Fibroblast of lung (primary cell): ENCODE data around the gene BBS9. TPM values are rescaled to one million over a fixed set of nuclear protein-coding genes. Genes with fewer than 3 reads are reported as not detected.

Experiments used
- DNase-seq, 2 donors: peaks; one replicate each; pipeline versions ENCODE4 v3.0.0 to v3.0.0-alpha.2; 2010; ENCODE audit warnings: low read depth in 2 of 2
- H2AFZ ChIP-seq: 2 replicates; pipeline ENCODE4 v1.5.1; 2012; ENCODE audit warnings: low read length, control low read depth, inconsistent platforms
- H3K27ac ChIP-seq: 2 replicates; pipeline ENCODE4 v1.5.1; 2011; ENCODE audit warnings: low read length, control low read depth; ENCODE audit not compliant: insufficient read depth
- H3K27me3 ChIP-seq: 2 replicates; pipeline ENCODE4 v1.5.1; 2011; ENCODE audit warnings: mild to moderate bottlenecking, low read length; ENCODE audit not compliant: control insufficient read depth, insufficient read depth
- H3K36me3 ChIP-seq: 2 replicates; pipeline ENCODE4 v1.5.1; 2011; ENCODE audit warnings: low read length; ENCODE audit not compliant: control insufficient read depth, insufficient read depth
- H3K4me1 ChIP-seq: 2 replicates; pipeline ENCODE4 v1.5.1; 2011; ENCODE audit warnings: low read length; ENCODE audit not compliant: control insufficient read depth, insufficient read depth; ENCODE audit errors: extremely low read depth
- H3K4me2 ChIP-seq: 2 replicates; pipeline ENCODE4 v1.5.1; 2011; ENCODE audit warnings: low read length, control low read depth; ENCODE audit not compliant: insufficient read depth; ENCODE audit errors: extremely low read depth
- H3K4me3 ChIP-seq, 4 experiments: fragments of 200-600 bp in 1 of 4; sonication (generic) in 1 of 4; replicated peaks in 1 of 4; 2 replicates each; pipeline ENCODE4 v1.5.1; 2011 to 2016; ENCODE audit warnings: low read length in 4 of 4, low read depth in 3 of 4, mild to moderate bottlenecking in 3 of 4, control low read depth in 2 of 4, inconsistent platforms in 1 of 4, mixed read lengths in 1 of 4; ENCODE audit not compliant: insufficient read depth in 1 of 4; ENCODE audit errors: control extremely low read depth in 1 of 4
- H3K79me2 ChIP-seq: 2 replicates; pipeline ENCODE4 v1.5.1; 2012; ENCODE audit warnings: mild to moderate bottlenecking, low read length, inconsistent platforms; ENCODE audit not compliant: control insufficient read depth, insufficient read depth
- H3K9ac ChIP-seq: 2 replicates; pipeline ENCODE4 v1.5.1; 2011; ENCODE audit warnings: mild to moderate bottlenecking, low read length, control low read depth; ENCODE audit not compliant: insufficient read depth
- H3K9me3 ChIP-seq: 2 replicates; pipeline ENCODE4 v1.5.1; 2012; ENCODE audit warnings: low read depth, low read length; ENCODE audit not compliant: control insufficient read depth, insufficient read depth
- H4K20me1 ChIP-seq: 2 replicates; pipeline ENCODE4 v1.5.1; 2011; ENCODE audit warnings: low read length; ENCODE audit not compliant: control insufficient read depth, insufficient read depth; ENCODE audit errors: extremely low read depth
- CTCF ChIP-seq, 2 donors: IDR thresholded peaks in 1 of 2; conservative IDR thresholded peaks in 1 of 2; 1 replicate in 1 of 2; 2 replicates in 1 of 2; pipeline ENCODE4 v1.5.1; 2011 to 2012; ENCODE audit warnings: low read length in 2 of 2, control low read depth in 1 of 2, inconsistent platforms in 1 of 2, low read depth in 1 of 2, mild to moderate bottlenecking in 1 of 2
- EZH2 ChIP-seq: IDR thresholded peaks from 2 replicates; pipeline ENCODE4 v1.5.1; 2012; ENCODE audit warnings: low read length, control low read depth, mild to moderate bottlenecking; ENCODE audit errors: missing control alignments
- polyA plus RNA-seq, 2 donors: library from polyadenylated mRNA; depleted of rRNA in 1 of 2; stranded (reverse) in 1 of 2; unstranded in 1 of 2; fragments of >200 nt; gene quantifications; 2 replicates each; pipeline ENCODE4 v1.2.1, GENCODE V29; 2011 to 2012; ENCODE audit warnings: missing spikeins in 1 of 2
- total RNA-seq: library from RNA; depleted of rRNA; stranded (reverse); fragments of >200 nt; gene quantifications from 2 replicates; pipeline ENCODE4 v1.2.1, GENCODE V29; 2014

BBS9 gene
- total and polyA plus RNA-seq, 2 donors (not counting 1 experiment from before 2014, with no cell fraction given) = 19.1 to 26.9 TPM

GRCh38 chr7:33597181-33597580 is 467.8 kb downstream of the BBS9 start:
- Histone ChIP-seq H4K20me1 (no peaks in the 10 kb centered on the region), H3K4me1 (no peaks in the 10 kb centered on the region), H3K36me3 (no peaks in the 10 kb centered on the region), H3K9me3 (no peaks in the 10 kb centered on the region), H3K4me3 (no peak overlapping the region), H3K9ac (no peak overlapping the region), H3K27ac (no peak overlapping the region), H2AFZ (no peak overlapping the region), H3K4me2 (no peak overlapping the region), H3K79me2 (no peaks in the 10 kb centered on the region), H3K27me3 (no peaks in the 10 kb centered on the region)
- no peak for DNase-seq
- TF ChIP-seq CTCF (conservative IDR thresholded peaks at IDR 0.05 in 1 of 2, IDR thresholded peaks at IDR 0.05 in 1 of 2; ENCODE audit: low read depth in 1 of 2, low read length in 2 of 2) = no peak
- no peak for TF ChIP-seq EZH2

GRCh38 chr7:33601101-33601500 is 471.7 kb downstream of the BBS9 start:
- Histone ChIP-seq H3K4me1 (no peaks in the 10 kb centered on the region), H4K20me1 (no peaks in the 10 kb centered on the region), H3K9ac (no peak overlapping the region), H2AFZ (no peak overlapping the region), H3K27ac (no peak overlapping the region), H3K9me3 (no peaks in the 10 kb centered on the region), H3K36me3 (no peaks in the 10 kb centered on the region), H3K79me2 (no peaks in the 10 kb centered on the region), H3K4me3 (no peak overlapping the region), H3K27me3 (no peaks in the 10 kb centered on the region), H3K4me2 (no peak overlapping the region)
- no peak for DNase-seq
- no peak for TF ChIP-seq EZH2
- TF ChIP-seq CTCF (conservative IDR thresholded peaks at IDR 0.05 in 1 of 2, IDR thresholded peaks at IDR 0.05 in 1 of 2; ENCODE audit: low read depth in 1 of 2, low read length in 2 of 2) = no peak

- no peaks in the 10 kb centered on the region for H3K79me2 ChIP-seq
- H4K20me1 ChIP-seq = no peaks in the 10 kb centered on the region
- H3K27me3 ChIP-seq = no peaks in the 10 kb centered on the region
- no peaks in the 10 kb centered on the region for H3K36me3 ChIP-seq
- H3K4me2 ChIP-seq = no peak overlapping the region
- no peak overlapping the region for H3K4me3 ChIP-seq
- H3K4me1 ChIP-seq = no peaks in the 10 kb centered on the region
- no peak for TF ChIP-seq EZH2
- no peak for TF ChIP-seq CTCF (conservative IDR thresholded peaks at IDR 0.05 in 1 of 2, IDR thresholded peaks at IDR 0.05 in 1 of 2; ENCODE audit: low read depth in 1 of 2, low read length in 2 of 2)
- no peaks in the 10 kb centered on the region for H3K9me3 ChIP-seq
- H3K27ac ChIP-seq = no peak overlapping the region
- H3K9ac ChIP-seq = no peak overlapping the region
- DNase-seq = no peak
- no peak overlapping the region for H2AFZ ChIP-seq
These were observed 472.5 kb downstream of the BBS9 start for GRCh38 chr7:33601884-33602283.
